Stimulated activated CD4-positive, alpha-beta T cell treated with anti-CD3 and anti-CD28 coated beads, Interleukin-1b, Interleukin-23, amount 100 ng/mL, for 48 hours (primary cell): Measurements from ENCODE around the gene ZNF618.

ENCODE experiments used
- DNase-seq: peaks from one replicate; pipeline ENCODE4 v3.0.0-alpha.2; 2020

ZNF618 gene

GRCh38 chr9:114004221-114004716, 128.2 kb downstream of the ZNF618 start:
- no peak for DNase-seq

GRCh38 chr9:114005371-114006154, 129.5 kb downstream of the ZNF618 start:
- no peak for DNase-seq

- DNase-seq = no peak
These were observed 130.0 kb downstream of the ZNF618 start for GRCh38 chr9:114006155-114006550.

GRCh38 chr9:114006931-114007691, 131.0 kb downstream of the ZNF618 start:
- no peak for DNase-seq

- no peak for DNase-seq
These were observed 132.0 kb downstream of the ZNF618 start for GRCh38 chr9:114007991-114008666.

- DNase-seq = no peak
These were observed 132.7 kb downstream of the ZNF618 start for GRCh38 chr9:114008667-114009410.

- no peak for DNase-seq
These were observed 135.2 kb downstream of the ZNF618 start for GRCh38 chr9:114011313-114011712.

GRCh38 chr9:114012126-114012525, 136.0 kb downstream of the ZNF618 start:
- no peak for DNase-seq

- DNase-seq = no peak
These were observed 137.9 kb downstream of the ZNF618 start for GRCh38 chr9:114014044-114014443.

- no peak for DNase-seq
These were observed 139.5 kb downstream of the ZNF618 start for GRCh38 chr9:114015607-114016006.

GRCh38 chr9:114016101-114016500, 140.0 kb downstream of the ZNF618 start:
- no peak for DNase-seq

GRCh38 chr9:114016629-114017423, 140.7 kb downstream of the ZNF618 start:
- no peak for DNase-seq

- no peak for DNase-seq
These were observed 141.9 kb downstream of the ZNF618 start for GRCh38 chr9:114017741-114018715.

GRCh38 chr9:114021578-114021977, 145.5 kb downstream of the ZNF618 start:
- DNase-seq = no peak

- no peak for DNase-seq
These were observed 147.9 kb downstream of the ZNF618 start for GRCh38 chr9:114023961-114024360.

GRCh38 chr9:114025196-114025753, 149.2 kb downstream of the ZNF618 start:
- DNase-seq = no peak

- no peak for DNase-seq
These were observed 149.7 kb downstream of the ZNF618 start for GRCh38 chr9:114025760-114026159.

GRCh38 chr9:114026335-114026734, 150.2 kb downstream of the ZNF618 start:
- no peak for DNase-seq

- DNase-seq = no peak
These were observed 151.2 kb downstream of the ZNF618 start for GRCh38 chr9:114027159-114027862.
